Caki2 (cell line): Measurements from ENCODE around the gene URB2. TPM values are rescaled to one million over a fixed set of nuclear protein-coding genes. Genes with fewer than 3 reads are reported as not detected.

Source experiments
- DNase-seq: peaks from one replicate; pipeline ENCODE4 v3.0.0-alpha.2; 2015; ENCODE audit warnings: low read depth
- in situ Hi-C: cut with HindIII; loops from 2 replicates; pipeline ENCODE4 v1.10.0; 2016; ENCODE audit warnings: low sequenced_read_pairs, low pct_unique_long_range_greater_than_20kb, mixed read lengths
- total RNA-seq: library from RNA; depleted of rRNA; stranded (reverse); fragments of >200 nt; shearing (Covaris generic); gene quantifications from 2 replicates; pipeline ENCODE4 v1.2.3, GENCODE V29; 2014; ENCODE audit warnings: low replicate concordance

The URB2 gene
- total RNA-seq, 1 experiment from 2014 or later, result 7.3 TPM

- no peak for DNase-seq
- in situ Hi-C loops, result no loop called here
Observed at GRCh38 chr1:229636042-229636441, 10.0 kb downstream of the URB2 start.

GRCh38 chr1:229637746-229638145 lies 11.7 kb downstream of the URB2 start:
- DNase-seq, result no peak
- in situ Hi-C loops, result no loop called here

GRCh38 chr1:229640455-229640854 lies 14.4 kb downstream of the URB2 start:
- in situ Hi-C loops, result no loop called here
- no peak for DNase-seq

GRCh38 chr1:229641306-229641705 lies 15.3 kb downstream of the URB2 start:
- no peak for DNase-seq
- in situ Hi-C loops, result no loop called here

- no peak for DNase-seq
- in situ Hi-C loops, result no loop called here
Observed at GRCh38 chr1:229642376-229642775, 16.3 kb downstream of the URB2 start.

GRCh38 chr1:229642970-229643369 lies 16.9 kb downstream of the URB2 start:
- no peak for DNase-seq
- in situ Hi-C loops, result no loop called here

- DNase-seq, result no peak
Observed at GRCh38 chr1:229643996-229644745, 18.1 kb downstream of the URB2 start.

GRCh38 chr1:229645324-229645993 lies 19.4 kb downstream of the URB2 start:
- in situ Hi-C loops, result no loop called here
- no peak for DNase-seq

More at GRCh38 chr1:229643996-229644745, 18.1 kb downstream of the URB2 start:
- in situ Hi-C loops, result no loop called here

GRCh38 chr1:229648406-229648805 lies 22.4 kb downstream of the URB2 start:
- in situ Hi-C loops, result no loop called here
- DNase-seq, result no peak

GRCh38 chr1:229650045-229650444 lies 24.0 kb downstream of the URB2 start:
- in situ Hi-C loops, result no loop called here
- no peak for DNase-seq

- in situ Hi-C loops, result no loop called here
Observed at GRCh38 chr1:229651546-229651945, 25.5 kb downstream of the URB2 start.

GRCh38 chr1:229653420-229653819 lies 27.4 kb downstream of the URB2 start:
- in situ Hi-C loops, result no loop called here

More at GRCh38 chr1:229651546-229651945, 25.5 kb downstream of the URB2 start:
- no peak for DNase-seq

GRCh38 chr1:229655781-229656180 lies 29.7 kb downstream of the URB2 start:
- in situ Hi-C loops, result no loop called here
- DNase-seq, result no peak

More at GRCh38 chr1:229653420-229653819, 27.4 kb downstream of the URB2 start:
- no peak for DNase-seq

- DNase-seq, result no peak
- in situ Hi-C loops, result no loop called here
Observed at GRCh38 chr1:229657993-229658755, 32.1 kb downstream of the URB2 start.

- in situ Hi-C loops, result no loop called here
- peak; percentile 57 for DNase-seq
Observed at GRCh38 chr1:229661022-229661877, 35.2 kb downstream of the URB2 start.

- in situ Hi-C loops, result no loop called here
Observed at GRCh38 chr1:229661897-229662296, 35.9 kb downstream of the URB2 start.

GRCh38 chr1:229664133-229664689 lies 38.2 kb downstream of the URB2 start:
- DNase-seq, result no peak
- in situ Hi-C loops, result no loop called here

More at GRCh38 chr1:229661897-229662296, 35.9 kb downstream of the URB2 start:
- no peak for DNase-seq
